Measurements from ENCODE around the gene IKZF1.

The IKZF1 gene

GRCh38 chr7:50309721-50310120 lies 5.2 kb downstream of the IKZF1 start:
- no peak for DNase-seq

- DNase-seq: no peak
Observed at GRCh38 chr7:50310361-50310760, 5.8 kb downstream of the IKZF1 start.

DNA sequence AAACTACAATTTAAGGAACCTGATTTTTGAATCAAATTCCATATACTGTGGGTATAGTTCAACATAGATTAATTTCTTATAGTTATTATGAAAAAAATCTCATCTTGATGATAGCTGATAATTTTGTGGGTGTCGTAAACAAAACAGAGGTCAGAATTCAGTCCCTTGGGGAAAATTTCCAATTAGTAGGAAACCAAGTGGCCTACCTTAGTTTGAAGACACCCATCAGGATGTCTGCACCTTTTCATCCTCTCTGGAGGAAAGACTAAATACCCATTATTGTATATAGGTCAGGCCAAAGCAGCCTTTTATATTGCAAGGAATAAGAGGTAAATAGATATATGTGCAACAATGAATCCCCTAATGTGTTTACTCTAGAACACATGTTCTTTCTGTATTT lies 6.4 kb downstream of the IKZF1 start:
- DNase-seq: no peak

DNA sequence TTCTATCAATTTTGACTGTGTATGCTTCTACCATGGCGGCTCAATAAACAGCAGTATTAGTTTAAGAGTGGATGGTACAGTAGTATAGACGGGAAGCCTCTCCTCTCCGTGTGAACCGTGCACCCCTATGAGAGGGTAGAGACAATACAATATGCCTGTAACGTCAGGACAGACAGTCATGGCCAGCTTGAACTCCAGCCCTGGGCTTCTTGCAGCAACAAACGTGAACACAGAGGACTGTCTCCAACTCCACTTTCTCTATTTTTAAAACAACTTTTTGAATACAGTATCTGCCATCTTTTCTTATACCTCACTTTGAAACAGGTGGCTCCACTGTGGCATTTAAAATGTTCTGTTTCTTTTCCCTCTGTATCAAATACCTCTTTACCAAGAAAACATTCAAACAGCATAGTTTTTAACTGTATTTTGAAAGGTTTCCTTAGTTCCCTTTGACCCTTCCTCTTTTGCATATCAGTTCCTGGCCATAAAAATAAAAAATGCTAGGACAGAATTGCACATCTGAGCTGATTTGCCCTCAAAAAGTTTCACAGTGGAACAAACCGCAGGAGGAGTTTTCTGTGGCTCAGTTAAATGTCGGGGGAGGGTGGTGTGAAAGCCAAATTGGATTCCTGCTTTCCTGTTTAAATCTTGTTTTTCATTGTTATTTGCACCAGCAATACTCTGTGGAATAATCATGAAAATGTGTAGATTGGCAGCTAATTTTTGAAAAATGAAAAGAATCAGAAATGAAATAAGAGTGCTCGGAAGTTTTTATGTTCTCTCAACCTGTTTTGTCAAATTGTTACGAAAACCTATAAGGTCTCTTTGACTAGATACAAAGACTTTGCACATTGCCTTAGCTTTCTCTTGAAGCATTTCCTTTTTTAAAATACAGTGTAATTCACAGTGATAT lies 8.0 kb downstream of the IKZF1 start:
- peak; percentile 57 for DNase-seq

DNA sequence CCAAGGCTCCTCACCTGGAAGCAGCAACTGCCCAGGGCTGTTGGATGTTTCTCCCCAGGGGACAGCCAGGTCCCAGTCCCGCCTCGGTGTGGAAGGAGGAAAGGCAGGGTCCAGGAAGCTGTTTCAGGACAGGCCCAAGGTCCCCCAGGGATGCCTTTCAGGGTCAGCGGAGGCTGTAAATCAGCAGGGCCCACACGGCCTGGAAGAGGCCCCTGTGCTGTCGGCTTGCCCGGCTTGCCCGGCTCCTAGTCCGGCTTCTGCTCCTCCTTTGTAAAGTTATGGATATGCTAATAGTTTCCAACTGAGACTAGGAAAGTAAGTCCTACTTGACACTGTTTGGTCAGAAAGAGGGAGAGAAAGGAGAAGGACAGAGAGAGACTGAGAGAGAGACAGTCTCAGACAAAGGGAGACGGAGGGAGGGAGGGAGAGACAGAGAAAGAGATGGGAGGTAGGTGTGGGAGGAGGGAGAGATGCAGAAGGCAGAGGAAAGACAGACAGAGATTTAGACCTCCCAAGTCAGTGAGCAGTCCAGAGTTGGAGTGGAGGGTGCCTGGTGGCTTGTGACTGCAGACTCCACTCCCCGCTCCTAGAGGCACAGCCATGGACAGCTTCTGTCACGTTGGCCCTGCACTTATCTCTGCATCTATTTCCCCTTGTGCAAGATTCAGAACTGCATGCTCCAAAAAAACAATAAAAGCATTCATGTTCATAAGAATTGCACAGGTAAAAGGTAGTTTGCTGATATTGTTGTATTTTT lies 10.5 kb downstream of the IKZF1 start:
- DNase-seq: peak; percentile 62

DNA sequence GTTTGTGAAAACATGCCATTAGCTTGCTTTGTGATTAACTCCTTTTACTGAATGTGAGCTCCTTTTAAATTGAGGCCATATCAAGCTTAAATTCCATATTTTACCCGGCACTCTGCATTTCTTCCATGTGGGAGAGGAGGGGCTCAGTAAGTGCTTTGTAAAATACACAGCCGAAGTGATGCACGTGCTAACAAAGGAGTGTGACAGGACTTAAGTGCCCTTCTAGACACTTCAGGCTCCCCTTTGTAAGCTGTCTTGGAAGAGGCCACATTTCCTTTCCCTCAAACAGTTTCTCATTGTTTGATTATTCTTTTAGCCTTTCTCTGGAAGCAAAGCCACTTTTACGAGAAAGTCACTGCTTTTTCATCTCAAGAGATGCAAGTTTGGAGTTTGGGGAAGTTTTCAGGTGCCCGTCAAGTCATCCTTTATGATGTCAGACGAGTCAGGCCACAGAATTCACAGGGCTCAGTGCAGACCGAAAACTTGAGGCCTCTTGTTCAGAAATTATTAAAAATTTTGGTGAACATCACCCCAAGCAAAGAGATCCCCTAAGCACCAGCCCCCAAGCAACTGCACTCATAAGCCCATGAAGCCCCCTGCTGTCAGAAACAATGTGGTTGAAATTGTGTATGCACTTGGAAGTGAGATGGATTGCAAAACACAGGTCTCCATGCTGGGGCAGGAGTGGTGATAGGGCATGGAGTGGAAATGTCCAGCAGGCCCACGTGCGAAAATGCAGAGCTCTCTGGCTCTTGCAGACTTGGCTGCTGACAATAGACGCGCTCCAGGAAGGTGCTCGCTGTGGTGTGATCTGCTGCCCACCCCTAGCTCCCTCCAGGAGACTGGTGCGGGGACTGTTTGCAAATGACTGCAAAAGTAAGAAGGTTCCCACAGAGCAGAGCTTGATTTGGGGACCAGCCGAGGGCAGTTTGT lies 11.5 kb downstream of the IKZF1 start:
- peak; percentile 71 for DNase-seq

- DNase-seq: peak; percentile 52
Observed at GRCh38 chr7:50317221-50317678, 12.7 kb downstream of the IKZF1 start.

DNA sequence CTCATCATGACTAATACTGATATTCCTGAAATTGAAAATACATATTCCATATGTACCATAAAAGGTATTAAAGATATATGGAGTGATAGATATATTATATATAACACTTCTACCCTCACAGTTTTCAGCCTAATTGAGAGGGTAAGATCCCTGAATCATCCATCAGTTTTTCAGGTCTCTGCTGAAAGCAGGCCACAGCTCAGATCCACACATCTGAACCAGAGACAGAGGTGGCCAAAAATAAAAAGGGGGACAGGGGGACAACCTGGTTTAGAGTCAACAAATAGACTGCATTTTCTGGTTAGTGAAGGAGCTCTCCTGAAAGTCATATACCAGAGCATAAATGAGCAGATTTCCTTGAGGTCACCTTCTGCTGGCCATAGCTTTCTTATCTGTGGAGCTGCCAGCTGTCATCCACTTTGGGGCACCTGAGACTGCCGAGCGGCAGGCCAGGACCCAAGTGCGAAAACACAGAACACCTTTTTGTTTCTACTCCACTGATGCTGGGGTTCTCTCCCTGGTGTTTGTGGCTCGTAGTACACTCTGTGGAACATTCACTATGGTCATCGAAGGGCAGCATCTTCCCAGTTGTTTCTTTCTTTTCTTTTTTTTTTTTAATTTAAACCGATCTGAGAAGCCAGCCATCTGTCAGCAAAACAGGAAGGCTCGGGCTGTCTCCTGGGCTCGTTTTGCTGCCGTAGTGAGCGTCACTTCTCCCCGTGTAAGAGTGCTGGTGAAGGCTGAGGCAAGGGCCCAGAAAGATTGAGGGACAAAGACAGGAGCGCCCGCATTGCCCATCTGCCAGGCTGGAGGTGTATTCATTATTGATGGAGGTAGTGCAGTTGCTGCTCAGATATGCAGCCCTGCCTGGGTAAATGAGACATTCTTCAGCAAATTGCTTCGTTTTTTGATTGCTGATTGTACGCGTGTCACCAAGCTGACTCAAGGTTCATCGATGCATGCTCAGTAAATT lies 13.5 kb downstream of the IKZF1 start:
- peak; percentile 69 for DNase-seq

DNA sequence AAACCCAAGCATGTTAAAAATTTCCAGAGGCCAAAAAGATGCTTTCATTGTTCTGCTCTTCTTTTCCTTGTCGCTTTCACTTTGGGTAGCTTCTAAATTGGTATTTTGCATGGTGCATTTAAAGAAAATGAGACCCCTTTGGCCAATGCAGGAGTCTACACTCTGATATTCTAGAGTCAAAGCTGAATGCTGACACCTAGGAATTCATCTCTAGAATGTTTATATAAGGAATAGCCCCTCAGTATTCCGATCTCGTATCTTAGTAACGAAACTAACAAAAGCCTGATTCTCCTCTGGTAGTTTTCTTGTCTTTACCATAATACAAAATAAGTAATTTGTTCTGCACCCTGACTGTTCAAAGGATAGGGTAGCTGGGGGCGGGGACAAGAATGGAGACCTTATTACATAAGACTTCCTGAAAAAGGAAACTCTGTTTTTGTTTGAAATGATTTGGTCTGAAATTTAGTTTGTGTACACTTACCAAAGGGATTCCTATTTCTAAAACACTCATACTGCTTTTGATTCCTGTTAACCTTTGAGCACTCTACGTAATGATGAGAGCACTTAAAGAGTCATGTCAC lies 17.1 kb downstream of the IKZF1 start:
- DNase-seq: no peak

DNA sequence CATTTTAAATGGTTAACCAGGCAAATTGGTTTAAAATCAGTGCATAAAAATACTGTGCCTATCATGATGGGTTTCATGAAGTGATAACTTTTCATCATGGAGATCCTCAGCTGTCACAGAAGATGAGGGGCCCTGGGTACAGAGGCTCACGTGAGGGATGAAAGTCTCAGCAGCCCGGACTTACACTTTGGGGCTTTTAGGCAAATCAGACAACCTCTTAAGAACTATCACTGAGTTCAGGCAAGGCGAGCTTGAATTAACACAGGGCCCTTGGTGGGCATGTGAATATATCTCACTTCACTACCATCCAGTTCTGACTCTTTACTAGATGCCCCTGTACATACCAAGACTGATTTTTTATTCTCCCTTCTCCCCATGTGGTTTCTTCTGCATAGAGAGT lies 19.6 kb downstream of the IKZF1 start:
- DNase-seq: no peak

GRCh38 chr7:50327443-50327842 lies 22.9 kb downstream of the IKZF1 start:
- peak; percentile 50 for DNase-seq

DNA sequence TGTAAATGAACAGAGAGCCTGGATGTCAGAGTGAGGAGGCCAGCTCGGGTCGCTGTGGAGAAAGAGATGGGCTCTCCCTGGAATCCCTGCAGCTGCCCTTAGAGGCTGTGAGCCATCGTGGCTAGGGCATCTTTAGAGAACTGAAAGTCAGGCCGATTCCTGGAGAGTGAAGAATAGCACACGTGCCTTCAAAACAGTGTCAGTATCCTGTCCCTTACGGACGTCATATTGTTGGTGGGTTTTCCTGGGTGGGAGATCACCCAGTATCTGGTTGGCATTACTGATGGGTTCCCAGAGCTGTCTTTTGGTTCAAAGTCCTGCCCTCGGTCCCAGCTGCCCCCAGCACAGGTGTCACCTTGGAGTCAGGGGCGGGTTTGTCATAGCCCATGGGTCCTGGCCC lies 25.3 kb downstream of the IKZF1 start:
- DNase-seq: peak; percentile 54

GRCh38 chr7:50330254-50330653 lies 25.7 kb downstream of the IKZF1 start:
- DNase-seq: peak; percentile 46

- peak; percentile 61 for DNase-seq
Observed at GRCh38 chr7:50330696-50331095, 26.2 kb downstream of the IKZF1 start.

DNA sequence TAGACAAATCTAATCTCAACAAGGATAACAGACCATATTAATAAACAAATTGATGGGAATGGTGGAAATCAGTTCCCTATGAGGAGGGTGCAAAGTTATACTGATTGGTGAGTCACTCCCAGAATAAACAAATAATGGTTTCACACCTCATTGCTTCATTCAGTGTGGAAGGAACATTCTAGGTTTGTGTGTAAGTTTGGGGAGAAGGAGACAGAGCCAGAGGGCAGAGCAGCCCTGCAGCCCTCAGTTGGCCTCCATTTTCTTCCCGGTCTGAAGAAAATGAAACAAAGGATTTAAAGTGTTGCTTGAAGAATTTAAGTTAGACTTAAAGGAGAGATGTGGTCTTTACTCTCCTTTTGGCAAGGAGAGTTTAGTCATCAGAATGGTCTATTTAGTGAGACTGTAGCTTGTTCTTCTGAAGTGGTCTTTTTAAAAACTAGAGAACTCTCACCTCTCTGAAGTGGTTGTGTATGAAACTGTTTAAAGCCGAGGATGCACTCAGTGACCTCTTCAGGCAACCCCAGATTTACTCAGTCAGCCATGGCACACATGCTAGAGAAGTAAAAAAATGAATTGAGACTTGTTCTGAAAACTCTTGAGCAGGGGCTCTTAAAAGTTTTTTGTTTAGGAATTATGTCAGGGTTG lies 27.2 kb downstream of the IKZF1 start:
- peak; percentile 53 for DNase-seq

- DNase-seq: peak; percentile 55
Observed at GRCh38 chr7:50332241-50333165, 28.0 kb downstream of the IKZF1 start.

DNA sequence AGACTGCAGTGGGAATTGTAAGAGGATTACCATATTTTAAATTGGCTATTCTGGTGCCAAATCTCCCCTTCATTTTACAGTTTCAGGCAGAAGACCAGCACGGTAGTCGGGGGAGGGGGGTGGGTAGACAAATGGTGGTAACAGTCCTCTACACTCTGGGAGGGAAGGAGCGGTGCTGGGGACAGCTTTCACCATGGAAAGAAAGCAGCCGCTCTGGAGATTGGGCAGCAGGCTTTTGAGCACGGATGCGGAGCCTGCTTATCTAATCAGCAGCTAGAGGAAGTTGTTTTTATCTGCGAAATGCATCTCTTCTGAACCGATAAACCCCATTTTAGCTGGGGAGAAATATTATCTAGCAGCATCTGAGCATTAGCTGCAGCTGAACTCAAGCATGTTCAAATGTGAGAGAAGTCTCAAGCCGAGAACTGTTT lies 28.7 kb downstream of the IKZF1 start:
- DNase-seq: peak; percentile 60

DNA sequence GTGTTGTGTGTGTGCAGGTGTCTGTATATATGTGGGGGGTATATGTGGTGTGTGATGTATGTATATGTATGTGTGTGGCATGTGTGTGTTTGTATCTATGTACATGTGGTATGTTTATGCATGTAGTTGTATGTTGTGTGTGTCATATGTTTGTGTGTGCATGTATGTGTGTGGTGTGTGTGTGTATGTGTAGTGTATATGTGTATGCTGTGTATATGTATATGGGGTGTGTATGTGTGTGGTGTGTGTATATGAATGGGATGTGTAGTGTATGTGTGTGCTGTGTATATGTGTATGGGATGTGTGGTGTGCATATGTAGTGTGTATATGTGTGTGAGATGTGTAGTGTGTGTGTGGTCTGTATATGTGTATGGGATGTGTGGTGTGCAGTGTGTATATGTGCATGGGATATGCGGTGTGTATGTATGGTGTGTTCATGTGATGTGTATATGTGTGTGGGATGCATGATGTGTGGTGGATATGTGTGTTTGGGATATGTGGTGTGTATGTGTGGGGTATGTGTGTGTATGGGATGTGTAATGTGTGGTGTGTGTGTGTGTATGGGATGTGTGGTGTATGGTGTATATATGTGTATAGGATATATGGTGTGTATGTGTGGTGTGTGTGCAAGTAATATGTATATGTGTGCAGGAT lies 30.0 kb downstream of the IKZF1 start:
- no peak for DNase-seq

Data from activated CD8-positive, alpha-beta memory T cell treated with anti-CD3 and anti-CD28 coated beads, Interleukin-2, amount 50 U/mL, for 48 hours (primary cell).